GM19452 (cell line): ENCODE data around the gene FBLN1.
"Not testable (repeated sequence)": the region's sequence is repeated elsewhere in the genome, so short reads cannot be mapped to it uniquely, and the experiment has no call there.

Experiments
- ATAC-seq: cut with Tn5 transposase; IDR thresholded peaks from one replicate; pipeline ENCODE4 v1.9.1; 2021; ENCODE audit not compliant: unreplicated experiment

The FBLN1 gene

GRCh38 chr22:45525480-45525879, 22.8 kb downstream of the FBLN1 start:
- no peak for ATAC-seq

GRCh38 chr22:45526281-45526680, 23.6 kb downstream of the FBLN1 start:
- ATAC-seq: no peak

GRCh38 chr22:45526768-45527360, 24.2 kb downstream of the FBLN1 start:
- no peak for ATAC-seq

GRCh38 chr22:45527456-45527855, 24.8 kb downstream of the FBLN1 start:
- no peak for ATAC-seq

GRCh38 chr22:45528046-45528445, 25.4 kb downstream of the FBLN1 start:
- ATAC-seq: no peak

- no peak for ATAC-seq
Measured at GRCh38 chr22:45529105-45529504, 26.4 kb downstream of the FBLN1 start.

GRCh38 chr22:45529971-45530575, 27.4 kb downstream of the FBLN1 start:
- no peak for ATAC-seq

- no peak for ATAC-seq
Measured at GRCh38 chr22:45531441-45532234, 29.0 kb downstream of the FBLN1 start.

- no peak for ATAC-seq
Measured at GRCh38 chr22:45532235-45532631, 29.6 kb downstream of the FBLN1 start.

GRCh38 chr22:45533703-45534102, 31.0 kb downstream of the FBLN1 start:
- ATAC-seq: no peak

GRCh38 chr22:45534339-45535192, 31.9 kb downstream of the FBLN1 start:
- no peak for ATAC-seq

GRCh38 chr22:45535290-45535689, 32.6 kb downstream of the FBLN1 start:
- ATAC-seq: no peak

- not testable (repeated sequence) for ATAC-seq
Measured at GRCh38 chr22:45535835-45536234, 33.2 kb downstream of the FBLN1 start.

GRCh38 chr22:45537734-45538181, 35.1 kb downstream of the FBLN1 start:
- no peak for ATAC-seq

- ATAC-seq: no peak
Measured at GRCh38 chr22:45538281-45538680, 35.6 kb downstream of the FBLN1 start.

- ATAC-seq: no peak
Measured at GRCh38 chr22:45540122-45540521, 37.4 kb downstream of the FBLN1 start.

- no peak for ATAC-seq
Measured at GRCh38 chr22:45541382-45541979, 38.8 kb downstream of the FBLN1 start.

- no peak for ATAC-seq
Measured at GRCh38 chr22:45542001-45542520, 39.4 kb downstream of the FBLN1 start.

GRCh38 chr22:45542736-45543135, 40.1 kb downstream of the FBLN1 start:
- not testable (repeated sequence) for ATAC-seq

GRCh38 chr22:45543243-45543642, 40.6 kb downstream of the FBLN1 start:
- no peak for ATAC-seq
